ENCODE results near the gene CLEC16A.

The CLEC16A gene

GRCh38 chr16:11225677-11226549 lies 281.5 kb downstream of the CLEC16A start:
- no peak for DNase-seq (ENCODE audit: low spot score)

- no peak for DNase-seq (ENCODE audit: low spot score)
These were observed 285.1 kb downstream of the CLEC16A start for GRCh38 chr16:11229432-11229831.

- no peak for DNase-seq (ENCODE audit: low spot score)
These were observed 285.5 kb downstream of the CLEC16A start for GRCh38 chr16:11229906-11230305.

GRCh38 chr16:11231367-11231970 lies 287.1 kb downstream of the CLEC16A start:
- no peak for DNase-seq (ENCODE audit: low spot score)

Measured in SW480 (cell line).